ENCODE results near the gene CD99. TPM values are rescaled to one million over a fixed set of nuclear protein-coding genes. Genes with fewer than 3 reads are reported as not detected.

CD99 gene
- total RNA-seq, 1 donor from 2014 or later: 57.9 TPM

DNA sequence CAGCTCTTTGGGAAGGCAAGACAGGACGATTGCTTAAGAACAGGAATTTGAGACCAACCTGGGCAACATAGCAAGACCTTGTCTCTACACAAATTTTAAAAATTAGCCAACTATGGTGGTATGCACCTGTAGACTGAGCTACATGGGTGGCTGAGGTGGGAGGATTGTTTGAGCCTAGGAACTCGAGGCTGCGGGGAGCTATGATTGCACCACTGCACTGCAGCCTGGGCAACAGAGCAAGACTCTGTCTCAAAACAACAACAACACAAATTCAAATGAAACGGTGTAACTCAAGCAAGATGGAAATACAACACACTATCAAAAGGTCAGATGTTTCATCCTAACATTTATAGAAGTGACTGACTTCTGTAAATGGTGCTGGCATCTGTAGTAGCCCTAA is 97.9 kb downstream of the CD99 start:
- no peak for FAIRE-seq
- no peaks in the 10 kb centered on the region for H3K36me3 ChIP-seq (ENCODE audit: control insufficient read depth, insufficient read depth, low read length)
- no peak for DNase-seq (ENCODE audit: low read depth)
- no peaks in the 10 kb centered on the region for H3K27me3 ChIP-seq (ENCODE audit: control insufficient read depth, insufficient read depth, low read length)
- TF ChIP-seq, protein P1, sequence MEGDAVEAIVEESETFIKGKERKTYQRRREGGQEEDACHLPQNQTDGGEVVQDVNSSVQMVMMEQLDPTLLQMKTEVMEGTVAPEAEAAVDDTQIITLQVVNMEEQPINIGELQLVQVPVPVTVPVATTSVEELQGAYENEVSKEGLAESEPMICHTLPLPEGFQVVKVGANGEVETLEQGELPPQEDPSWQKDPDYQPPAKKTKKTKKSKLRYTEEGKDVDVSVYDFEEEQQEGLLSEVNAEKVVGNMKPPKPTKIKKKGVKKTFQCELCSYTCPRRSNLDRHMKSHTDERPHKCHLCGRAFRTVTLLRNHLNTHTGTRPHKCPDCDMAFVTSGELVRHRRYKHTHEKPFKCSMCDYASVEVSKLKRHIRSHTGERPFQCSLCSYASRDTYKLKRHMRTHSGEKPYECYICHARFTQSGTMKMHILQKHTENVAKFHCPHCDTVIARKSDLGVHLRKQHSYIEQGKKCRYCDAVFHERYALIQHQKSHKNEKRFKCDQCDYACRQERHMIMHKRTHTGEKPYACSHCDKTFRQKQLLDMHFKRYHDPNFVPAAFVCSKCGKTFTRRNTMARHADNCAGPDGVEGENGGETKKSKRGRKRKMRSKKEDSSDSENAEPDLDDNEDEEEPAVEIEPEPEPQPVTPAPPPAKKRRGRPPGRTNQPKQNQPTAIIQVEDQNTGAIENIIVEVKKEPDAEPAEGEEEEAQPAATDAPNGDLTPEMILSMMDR (IDR thresholded peaks at IDR 0.05; ENCODE audit: insufficient read depth, low read length, severe bottlenecking): no peak
- no peak overlapping the region for H3K4me3 ChIP-seq (ENCODE audit: low read depth, low read length)

DNA sequence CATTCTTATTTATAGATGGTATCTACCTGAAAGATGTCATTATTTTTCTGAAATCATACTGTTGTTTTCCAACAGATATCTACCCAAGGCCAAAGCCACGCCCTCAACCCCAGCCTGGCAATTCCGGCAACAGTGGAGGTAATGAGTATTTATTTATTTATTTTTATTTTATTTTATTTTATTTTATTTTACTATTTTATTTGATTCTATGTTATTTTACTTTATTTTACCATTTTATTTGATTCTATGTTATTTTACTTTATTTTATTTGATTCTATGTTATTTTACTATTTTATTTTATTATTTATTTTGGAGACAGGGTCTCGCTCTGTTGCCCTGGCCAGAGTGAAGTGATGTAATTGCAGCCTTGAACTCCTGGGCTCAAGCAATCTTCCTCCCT is 98.5 kb downstream of the CD99 start:
- FAIRE-seq (no peak), DNase-seq (ENCODE audit: low read depth) (no peak)
- TF ChIP-seq, protein P1 (IDR thresholded peaks at IDR 0.05; ENCODE audit: insufficient read depth, low read length, severe bottlenecking): no peak
- no peaks in the 10 kb centered on the region for H3K36me3 ChIP-seq (ENCODE audit: control insufficient read depth, insufficient read depth, low read length)
- no peaks in the 10 kb centered on the region for H3K27me3 ChIP-seq (ENCODE audit: control insufficient read depth, insufficient read depth, low read length)
- no peak overlapping the region for H3K4me3 ChIP-seq (ENCODE audit: low read depth, low read length)

Other genes with a start within 250 kb of the CD99 start
- 14.1 and 19.0 TPM in 2 replicates for gene DHRSX, start 190.3 kb upstream of the CD99 start, total RNA-seq
- 11.6 and 18.1 TPM in 2 replicates for gene ZBED1, start 190.3 kb upstream of the CD99 start, total RNA-seq
- 0.26 and 1.4 TPM in 2 replicates for gene XG, start 60.7 kb downstream of the CD99 start, total RNA-seq
- under 0.01 and 0.26 TPM in 2 replicates for gene GYG2, start 137.6 kb downstream of the CD99 start, total RNA-seq
- 11.8 and 29.6 TPM in 2 replicates for gene ARSD, start 238.0 kb downstream of the CD99 start, total RNA-seq

Measured in bronchial epithelial cell (primary cell).